ENCODE data around the gene DHRS12.

- TF ChIP-seq POLR2A (IDR thresholded peaks at IDR 0.05; ENCODE audit: low read depth, low read length) (no peak), POLR2AphosphoS5 (IDR thresholded peaks at IDR 0.05; ENCODE audit: low read depth, low read length) (no peak), TAF1 (IDR thresholded peaks at IDR 0.05; ENCODE audit: low read depth, low read length) (no peak), PAX5 (IDR thresholded peaks at IDR 0.05; ENCODE audit: insufficient read depth, low read length, severe bottlenecking) (no peak)
These were observed 15.0 kb upstream of the DHRS12 start for GRCh38 chr13:51818781-51819511.
